ENCODE measurements around the gene IL23A.
"Not testable (repeated sequence)": the region's sequence is repeated elsewhere in the genome, so short reads cannot be mapped to it uniquely, and the experiment has no call there.

The IL23A gene

DNA sequence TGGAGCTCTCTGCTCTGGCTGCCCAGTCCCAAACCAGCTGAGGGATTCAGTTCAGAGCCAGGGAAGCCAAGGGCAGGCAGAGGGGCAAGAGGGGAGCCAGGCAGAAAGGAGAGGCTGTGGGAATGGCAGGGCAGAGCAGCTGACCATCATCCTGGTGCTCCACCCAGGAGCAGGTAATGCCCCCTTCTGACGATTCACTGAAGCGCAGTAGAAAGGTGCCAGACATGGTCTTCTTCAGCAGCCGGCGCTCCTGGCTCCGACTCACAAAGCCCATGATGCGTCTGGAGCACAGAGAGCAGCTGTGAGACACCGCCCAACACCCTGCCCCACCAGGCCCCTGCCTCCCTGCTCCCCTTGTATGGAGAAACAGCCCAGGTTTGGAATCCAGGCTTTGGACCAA, 8.0 kb downstream of the IL23A start:
- Histone ChIP-seq H3K4me3 (ENCODE audit: low read depth in 1 of 2, low read length in 2 of 2) (no peak overlapping the region), H3K27me3 (ENCODE audit: control insufficient read depth in 1 of 2, insufficient read depth in 2 of 2, low read length in 2 of 2) (no peaks in the 10 kb centered on the region), H3K9ac (ENCODE audit: low read length) (no peak overlapping the region), H3K36me3 (ENCODE audit: insufficient read depth, low read length) (peaks cover 69% of the 10 kb centered on the region), H3K9me3 (ENCODE audit: low read length) (no peaks in the 10 kb centered on the region), H3K27ac (ENCODE audit: low read depth, low read length) (no peak overlapping the region), H3K4me1 (ENCODE audit: insufficient read depth, low read length) (no peaks in the 10 kb centered on the region)

- H3K4me3 ChIP-seq (ENCODE audit: low read depth in 1 of 2, low read length in 2 of 2); H3K27ac ChIP-seq (ENCODE audit: low read depth, low read length); H3K4me1 ChIP-seq (ENCODE audit: insufficient read depth, low read length); H3K9me3 ChIP-seq (ENCODE audit: low read length); H3K27me3 ChIP-seq (ENCODE audit: control insufficient read depth in 1 of 2, insufficient read depth in 2 of 2, low read length in 2 of 2); H3K9ac ChIP-seq (ENCODE audit: low read length): not testable (repeated sequence)
- H3K36me3 ChIP-seq (ENCODE audit: insufficient read depth, low read length): peaks cover 71% of the 10 kb centered on the region
Observed at GRCh38 chr12:56347255-56347654, 8.6 kb downstream of the IL23A start.

DNA sequence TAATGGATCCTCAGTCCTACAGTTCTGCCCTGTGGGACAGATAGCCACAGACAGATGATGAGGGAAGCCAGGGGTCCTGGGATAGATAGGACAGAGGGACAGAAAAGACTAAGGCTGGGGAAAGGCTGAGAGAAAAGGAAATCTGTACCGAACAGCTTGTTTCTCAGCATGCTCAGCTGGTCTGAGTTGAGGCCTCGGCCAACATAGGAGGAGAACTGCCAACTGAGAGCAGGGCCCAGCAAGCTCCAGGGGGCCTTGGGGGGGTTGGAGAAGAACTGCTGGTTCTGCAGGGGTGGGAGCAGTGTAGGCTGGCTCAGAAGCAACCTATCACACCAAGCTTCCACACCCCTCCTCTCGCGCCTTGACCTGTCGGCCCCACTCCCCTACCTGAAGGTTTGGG, 10.1 kb downstream of the IL23A start:
- H3K9ac ChIP-seq (ENCODE audit: low read length): no peak overlapping the region
- no peaks in the 10 kb centered on the region for H3K4me1 ChIP-seq (ENCODE audit: insufficient read depth, low read length)
- no peaks in the 10 kb centered on the region for H3K27me3 ChIP-seq (ENCODE audit: control insufficient read depth in 1 of 2, insufficient read depth in 2 of 2, low read length in 2 of 2)
- no peak overlapping the region for H3K4me3 ChIP-seq (ENCODE audit: low read depth in 1 of 2, low read length in 2 of 2)
- no peaks in the 10 kb centered on the region for H3K9me3 ChIP-seq (ENCODE audit: low read length)
- peaks cover 60% of the 10 kb centered on the region for H3K36me3 ChIP-seq (ENCODE audit: insufficient read depth, low read length)
- H3K27ac ChIP-seq (ENCODE audit: low read depth, low read length): no peak overlapping the region

GRCh38 chr12:56350662-56351061, 12.0 kb downstream of the IL23A start:
- no peak overlapping the region for H3K4me3 ChIP-seq (ENCODE audit: low read depth in 1 of 2, low read length in 2 of 2)
- no peak overlapping the region for H3K9ac ChIP-seq (ENCODE audit: low read length)
- H3K36me3 ChIP-seq (ENCODE audit: insufficient read depth, low read length): peaks cover 69% of the 10 kb centered on the region
- H3K27me3 ChIP-seq (ENCODE audit: control insufficient read depth in 1 of 2, insufficient read depth in 2 of 2, low read length in 2 of 2): no peaks in the 10 kb centered on the region
- H3K27ac ChIP-seq (ENCODE audit: low read depth, low read length): no peak overlapping the region
- no peaks in the 10 kb centered on the region for H3K4me1 ChIP-seq (ENCODE audit: insufficient read depth, low read length)
- H3K9me3 ChIP-seq (ENCODE audit: low read length): no peaks in the 10 kb centered on the region

DNA sequence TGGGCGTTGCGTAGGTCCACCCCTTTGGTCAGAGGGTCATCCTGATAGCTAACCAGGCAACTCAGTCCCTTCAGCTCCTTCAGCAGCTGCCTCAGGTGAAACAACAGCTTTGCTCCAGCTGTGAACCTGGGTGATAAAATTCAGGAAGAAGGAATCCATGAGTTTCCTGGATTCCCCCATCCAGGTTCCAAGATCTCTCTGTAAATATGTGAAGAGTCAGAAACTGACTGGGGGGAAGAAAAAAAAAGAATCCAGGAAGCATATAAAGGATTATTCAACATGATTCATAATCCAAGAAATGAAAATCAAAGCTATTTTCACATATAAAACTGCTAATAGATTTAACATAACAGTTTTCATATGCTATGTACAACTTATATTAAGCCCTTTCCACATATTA, 12.6 kb downstream of the IL23A start:
- no peak overlapping the region for H3K27ac ChIP-seq (ENCODE audit: low read depth, low read length)
- H3K4me1 ChIP-seq (ENCODE audit: insufficient read depth, low read length): no peaks in the 10 kb centered on the region
- H3K36me3 ChIP-seq (ENCODE audit: insufficient read depth, low read length): peaks cover 69% of the 10 kb centered on the region
- H3K4me3 ChIP-seq (ENCODE audit: low read depth in 1 of 2, low read length in 2 of 2): no peak overlapping the region
- H3K9ac ChIP-seq (ENCODE audit: low read length): no peak overlapping the region
- no peaks in the 10 kb centered on the region for H3K27me3 ChIP-seq (ENCODE audit: control insufficient read depth in 1 of 2, insufficient read depth in 2 of 2, low read length in 2 of 2)
- no peaks in the 10 kb centered on the region for H3K9me3 ChIP-seq (ENCODE audit: low read length)

DNA sequence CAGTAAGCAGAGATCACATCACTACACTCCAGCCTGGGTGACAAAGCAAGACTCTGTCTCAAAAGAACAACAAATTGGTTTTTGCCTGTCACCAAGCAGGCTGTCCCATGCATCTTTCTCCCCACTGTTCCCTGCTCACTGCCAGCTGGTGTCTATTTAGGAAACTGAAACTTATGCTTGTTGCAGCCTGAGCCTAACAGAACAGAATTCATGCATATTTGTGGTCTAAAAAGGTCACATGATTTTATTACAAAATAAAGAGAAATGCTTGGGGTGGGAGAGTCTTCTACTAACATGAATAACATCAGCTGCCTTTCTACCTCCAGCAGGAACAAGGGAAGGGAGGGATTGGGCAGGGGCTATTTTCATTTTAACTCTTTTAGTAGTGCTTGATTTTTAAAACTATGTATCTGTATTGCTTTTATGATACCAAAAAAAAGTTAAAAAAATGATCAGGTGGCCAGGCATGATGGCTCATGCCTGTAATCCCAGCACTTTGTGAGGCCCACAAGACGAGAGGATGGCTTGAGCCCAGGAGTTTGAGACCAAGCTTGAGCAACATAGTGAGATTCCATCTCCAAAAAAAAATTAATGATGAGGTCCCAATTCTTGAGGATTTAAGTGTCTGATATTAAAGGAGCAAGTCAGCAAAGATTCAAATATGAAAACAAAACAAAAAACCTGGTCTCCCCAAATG, 20.3 kb downstream of the IL23A start:
- Histone ChIP-seq H3K27me3 (ENCODE audit: control insufficient read depth in 1 of 2, insufficient read depth in 2 of 2, low read length in 2 of 2) (no peaks in the 10 kb centered on the region), H3K4me3 (ENCODE audit: low read depth in 1 of 2, low read length in 2 of 2) (peak overlapping the region; percentile 37 to 95), H3K9ac (ENCODE audit: low read length) (peak overlapping the region; percentile 81), H3K9me3 (ENCODE audit: low read length) (no peaks in the 10 kb centered on the region), H3K4me1 (ENCODE audit: insufficient read depth, low read length) (peaks cover 18% of the 10 kb centered on the region), H3K27ac (ENCODE audit: low read depth, low read length) (peak overlapping the region; percentile 88), H3K36me3 (ENCODE audit: insufficient read depth, low read length) (peaks cover 23% of the 10 kb centered on the region)

DNA sequence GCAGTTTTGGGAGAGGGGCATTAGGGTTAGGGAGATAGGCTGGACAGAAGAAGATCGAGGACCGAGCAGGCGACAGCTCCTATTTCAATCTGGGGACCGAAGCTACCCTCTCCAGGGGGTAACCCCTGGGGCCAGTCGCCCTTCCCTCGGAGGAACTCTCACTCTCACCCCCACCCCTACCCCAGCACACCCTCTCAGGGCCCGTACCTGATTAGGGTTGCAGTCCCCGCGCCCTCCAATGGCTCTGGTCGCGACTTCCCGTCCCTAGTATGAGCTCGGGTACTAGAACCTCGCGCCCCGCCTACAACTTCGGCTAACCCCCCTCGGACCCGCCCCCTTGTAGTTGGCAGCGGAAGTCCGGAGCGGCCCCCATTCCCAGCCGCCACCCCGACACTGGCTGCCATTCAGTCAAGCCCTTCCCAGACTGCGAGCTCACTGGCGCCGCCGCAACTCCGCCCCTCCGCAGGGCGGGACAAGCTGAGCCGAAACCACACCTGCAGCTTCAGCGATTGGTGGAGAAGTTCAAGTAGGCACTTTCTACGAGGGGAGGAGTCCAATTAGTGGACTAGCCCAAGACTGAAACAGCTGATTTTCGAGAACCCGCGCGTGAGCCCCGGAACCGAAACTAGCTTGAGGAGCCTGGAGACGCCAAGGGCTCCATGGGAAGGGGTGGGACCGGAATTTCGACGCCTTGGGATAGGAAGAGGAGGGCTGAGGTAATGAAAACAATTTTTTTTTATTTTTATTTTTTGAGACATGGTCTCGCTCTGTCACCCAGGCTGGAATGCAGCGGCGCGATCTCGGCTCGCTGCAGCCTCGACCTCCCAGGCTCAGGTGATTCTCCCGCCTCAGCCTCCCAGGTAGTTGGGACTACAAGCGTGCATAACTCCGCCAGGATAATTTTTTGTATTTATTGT, 21.4 kb downstream of the IL23A start, which contains the start of gene STAT2:
Gene STAT2, minus strand, starts transcription at position 257 of the 917 bp plus-strand sequence. CDS start 3,536 bp downstream, outside the sequence.
- H3K4me3 ChIP-seq (ENCODE audit: low read depth in 1 of 2, low read length in 2 of 2): peak within 1 kb of the TSS; percentile 77 to 95
- H3K4me1 ChIP-seq (ENCODE audit: insufficient read depth, low read length): peaks cover 18% of the 10 kb centered on the region
- H3K9ac ChIP-seq (ENCODE audit: low read length): peak within 1 kb of the TSS; percentile 81
- peaks cover 12% of the 10 kb centered on the region for H3K36me3 ChIP-seq (ENCODE audit: insufficient read depth, low read length)
- H3K27ac ChIP-seq (ENCODE audit: low read depth, low read length): peak within 1 kb of the TSS; percentile 91
- H3K27me3 ChIP-seq (ENCODE audit: control insufficient read depth in 1 of 2, insufficient read depth in 2 of 2, low read length in 2 of 2): no peaks in the 10 kb centered on the region
- no peaks in the 10 kb centered on the region for H3K9me3 ChIP-seq (ENCODE audit: low read length)

GRCh38 chr12:56361487-56362129, 22.9 kb downstream of the IL23A start:
- Histone ChIP-seq H3K9ac (ENCODE audit: low read length) (no peak overlapping the region), H3K27ac (ENCODE audit: low read depth, low read length) (no peak overlapping the region), H3K36me3 (ENCODE audit: insufficient read depth, low read length) (no peaks in the 10 kb centered on the region), H3K4me3 (ENCODE audit: low read depth in 1 of 2, low read length in 2 of 2) (no peak overlapping the region), H3K9me3 (ENCODE audit: low read length) (no peaks in the 10 kb centered on the region), H3K27me3 (ENCODE audit: control insufficient read depth in 1 of 2, insufficient read depth in 2 of 2, low read length in 2 of 2) (no peaks in the 10 kb centered on the region), H3K4me1 (ENCODE audit: insufficient read depth, low read length) (peaks cover 18% of the 10 kb centered on the region)

DNA sequence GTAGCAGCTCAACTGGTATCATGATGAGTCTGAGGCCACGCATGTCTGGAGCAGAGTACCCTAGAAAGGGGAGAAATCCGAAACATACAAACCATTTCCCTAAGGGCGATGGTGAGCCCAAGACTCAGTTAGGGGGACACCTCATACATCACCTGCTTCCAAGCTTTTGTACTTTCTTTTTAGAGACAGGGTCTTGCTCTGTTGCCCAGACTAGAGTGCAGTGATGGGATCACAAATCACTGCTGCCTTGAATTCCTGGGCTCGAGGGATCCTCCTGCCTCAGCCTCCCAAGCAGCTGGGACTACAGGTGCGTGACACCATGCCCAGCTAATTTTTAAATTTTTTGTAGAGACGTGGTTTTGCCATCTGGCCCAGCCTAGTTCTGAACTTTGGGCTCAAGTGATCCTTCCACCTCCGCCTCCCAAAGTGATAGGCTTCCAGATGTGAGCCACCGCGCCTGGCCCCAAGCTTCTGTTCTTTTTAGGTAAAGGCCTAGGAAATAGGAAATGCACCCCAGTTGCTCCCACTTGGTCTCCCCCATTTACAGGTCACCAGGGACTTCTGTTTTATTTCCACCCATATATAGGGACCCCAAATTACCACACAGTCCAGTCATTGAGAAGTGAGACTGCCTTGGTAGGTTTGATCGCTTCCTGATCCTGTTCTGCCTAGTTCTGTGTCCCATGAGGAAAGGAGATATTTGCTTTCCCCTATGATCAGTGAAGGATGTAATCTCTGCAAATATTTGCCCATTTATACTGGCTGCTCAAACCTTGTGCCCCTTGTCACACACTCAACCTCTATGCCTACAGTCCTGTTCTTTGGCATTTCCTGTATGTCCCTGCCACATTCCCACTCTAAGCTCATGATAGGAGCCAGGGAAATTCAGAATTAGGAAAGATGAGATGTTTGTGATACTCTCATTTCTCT, 23.7 kb downstream of the IL23A start, which contains the start of gene APOF:
Gene APOF, minus strand, starts transcription at position 728 of the 930 bp plus-strand sequence. Its CDS starts 112 bp downstream, at position 616.
- no peak within 1 kb of the TSS for H3K27ac ChIP-seq (ENCODE audit: low read depth, low read length)
- peaks cover 18% of the 10 kb centered on the region for H3K4me1 ChIP-seq (ENCODE audit: insufficient read depth, low read length)
- no peak within 1 kb of the TSS for H3K9ac ChIP-seq (ENCODE audit: low read length)
- H3K27me3 ChIP-seq (ENCODE audit: control insufficient read depth in 1 of 2, insufficient read depth in 2 of 2, low read length in 2 of 2): no peaks in the 10 kb centered on the region
- no peaks in the 10 kb centered on the region for H3K36me3 ChIP-seq (ENCODE audit: insufficient read depth, low read length)
- no peak within 1 kb of the TSS for H3K4me3 ChIP-seq (ENCODE audit: low read depth in 1 of 2, low read length in 2 of 2)
- no peaks in the 10 kb centered on the region for H3K9me3 ChIP-seq (ENCODE audit: low read length)

DNA sequence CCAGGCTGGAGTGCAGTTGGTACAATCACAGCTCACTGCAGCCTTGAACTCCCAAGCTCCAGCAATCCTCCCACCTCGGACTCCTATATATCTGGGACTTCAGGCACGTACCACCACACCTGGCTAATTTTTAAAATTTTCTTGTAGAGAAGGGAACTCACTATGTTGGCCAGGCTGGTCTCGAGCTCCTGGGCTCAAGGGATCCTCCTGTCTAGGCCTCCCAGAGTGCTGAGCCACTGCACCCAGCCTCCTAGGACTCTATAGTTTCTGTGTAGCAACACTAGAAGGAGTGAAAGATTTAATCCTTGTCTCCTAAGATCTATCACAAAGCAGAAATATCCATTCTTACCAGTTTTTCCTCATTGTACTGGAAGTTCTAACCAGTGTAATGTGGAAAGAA, 28.3 kb downstream of the IL23A start:
- no peaks in the 10 kb centered on the region for H3K36me3 ChIP-seq (ENCODE audit: insufficient read depth, low read length)
- no peak overlapping the region for H3K4me3 ChIP-seq (ENCODE audit: low read depth in 1 of 2, low read length in 2 of 2)
- no peak overlapping the region for H3K27ac ChIP-seq (ENCODE audit: low read depth, low read length)
- H3K9ac ChIP-seq (ENCODE audit: low read length): no peak overlapping the region
- H3K27me3 ChIP-seq (ENCODE audit: control insufficient read depth in 1 of 2, insufficient read depth in 2 of 2, low read length in 2 of 2): no peaks in the 10 kb centered on the region
- no peaks in the 10 kb centered on the region for H3K9me3 ChIP-seq (ENCODE audit: low read length)
- H3K4me1 ChIP-seq (ENCODE audit: insufficient read depth, low read length): no peaks in the 10 kb centered on the region
